ENCODE results near the gene NEDD4.

The NEDD4 gene

GRCh38 chr15:55802600-55803376, 190.6 kb downstream of the NEDD4 start:
- Mint-ChIP-seq H3K27me3 (ENCODE audit: low read depth, poor library complexity) (peaks cover 13% of the 10 kb centered on the region), H3K9me3 (peaks cover 15% of the 10 kb centered on the region), H3K27ac (peak overlapping the region; percentile 74), H3K4me3 (no peak overlapping the region), H3K36me3 (ENCODE audit: low read depth) (peaks cover 4% of the 10 kb centered on the region), H3K4me1 (peaks cover 55% of the 10 kb centered on the region)
- DNase-seq, result no peak
- no peak for TF ChIP-seq CTCF (IDR thresholded peaks at IDR 0.05)

GRCh38 chr15:55800216-55800615, 193.2 kb downstream of the NEDD4 start:
- no peak for TF ChIP-seq CTCF (IDR thresholded peaks at IDR 0.05)
- H3K27ac Mint-ChIP-seq, result peak overlapping the region; percentile 99
- H3K36me3 Mint-ChIP-seq (ENCODE audit: low read depth), result peaks cover 7% of the 10 kb centered on the region
- peaks cover 73% of the 10 kb centered on the region for H3K4me1 Mint-ChIP-seq
- DNase-seq, result peak; percentile 15
- peaks cover 19% of the 10 kb centered on the region for H3K9me3 Mint-ChIP-seq
- H3K27me3 Mint-ChIP-seq (ENCODE audit: low read depth, poor library complexity), result peaks cover 16% of the 10 kb centered on the region
- no peak overlapping the region for H3K4me3 Mint-ChIP-seq

GRCh38 chr15:55799291-55800212, 193.9 kb downstream of the NEDD4 start:
- peak overlapping the region; percentile 99 for H3K27ac Mint-ChIP-seq
- TF ChIP-seq CTCF (IDR thresholded peaks at IDR 0.05), result peak; percentile 73
- peak; percentile 81 for DNase-seq
- peaks cover 20% of the 10 kb centered on the region for H3K27me3 Mint-ChIP-seq (ENCODE audit: low read depth, poor library complexity)
- peaks cover 11% of the 10 kb centered on the region for H3K36me3 Mint-ChIP-seq (ENCODE audit: low read depth)
- H3K4me1 Mint-ChIP-seq, result peaks cover 77% of the 10 kb centered on the region
- H3K4me3 Mint-ChIP-seq, result peak overlapping the region; percentile 64
- H3K9me3 Mint-ChIP-seq, result peaks cover 19% of the 10 kb centered on the region

GRCh38 chr15:55796321-55796965, 197.0 kb downstream of the NEDD4 start:
- H3K27ac Mint-ChIP-seq, result no peak overlapping the region
- peaks cover 66% of the 10 kb centered on the region for H3K4me1 Mint-ChIP-seq
- no peak for DNase-seq
- peaks cover 18% of the 10 kb centered on the region for H3K36me3 Mint-ChIP-seq (ENCODE audit: low read depth)
- H3K4me3 Mint-ChIP-seq, result no peak overlapping the region
- H3K27me3 Mint-ChIP-seq (ENCODE audit: low read depth, poor library complexity), result peaks cover 13% of the 10 kb centered on the region
- no peak for TF ChIP-seq CTCF (IDR thresholded peaks at IDR 0.05)
- H3K9me3 Mint-ChIP-seq, result peaks cover 40% of the 10 kb centered on the region

GRCh38 chr15:55795031-55795430, 198.4 kb downstream of the NEDD4 start:
- DNase-seq, result no peak
- Mint-ChIP-seq H3K27me3 (ENCODE audit: low read depth, poor library complexity) (peaks cover 7% of the 10 kb centered on the region), H3K27ac (no peak overlapping the region), H3K4me3 (no peak overlapping the region), H3K9me3 (peaks cover 48% of the 10 kb centered on the region), H3K4me1 (peaks cover 66% of the 10 kb centered on the region), H3K36me3 (ENCODE audit: low read depth) (peaks cover 20% of the 10 kb centered on the region)
- no peak for TF ChIP-seq CTCF (IDR thresholded peaks at IDR 0.05)
